ENCODE data around the gene EFL1.
"Not testable (repeated sequence)": the region's sequence is repeated elsewhere in the genome, so short reads cannot be mapped to it uniquely, and the experiment has no call there.

DNA sequence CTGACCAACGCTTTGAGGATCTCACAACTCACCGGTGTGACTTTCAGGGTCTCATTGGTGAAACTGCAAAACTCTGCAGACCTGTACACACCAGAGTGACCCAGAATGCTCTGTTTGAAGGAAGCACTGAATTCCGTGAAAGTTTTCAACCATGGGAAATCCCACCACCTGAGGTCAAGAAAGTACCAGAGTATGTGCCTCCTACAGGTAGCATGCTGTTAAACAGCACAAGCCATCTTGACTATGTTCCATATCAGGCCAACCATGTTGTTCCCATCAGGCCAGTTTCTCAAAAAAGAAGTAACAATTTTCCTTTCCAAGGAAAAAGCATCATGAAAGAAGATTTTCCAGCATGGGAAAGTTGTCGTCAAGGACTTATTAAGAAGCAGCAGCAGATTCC, 19.9 kb upstream of the EFL1 start:
- not testable (repeated sequence) for TF ChIP-seq POLR2A, CTCF (IDR thresholded peaks at IDR 0.05)
